ENCODE measurements around the gene METTL27.

METTL27 gene

GRCh38 chr7:73812996-73813395 lies 29.3 kb downstream of the METTL27 start:
- Histone ChIP-seq H3K36me3 (ENCODE audit: insufficient read depth, low read length) (no peaks in the 10 kb centered on the region), H3F3A (ENCODE audit: low read depth) (no peaks in the 10 kb centered on the region), H3K9ac (ENCODE audit: low read depth, low read length, poor library complexity, severe bottlenecking) (no peak overlapping the region), H3K27me3 (ENCODE audit: insufficient read depth, low read length, poor library complexity, severe bottlenecking) (no peaks in the 10 kb centered on the region), H3K4me1 (ENCODE audit: insufficient read depth, low read length, poor library complexity, severe bottlenecking) (no peaks in the 10 kb centered on the region), H4K20me1 (ENCODE audit: insufficient read depth, low read length, poor library complexity, severe bottlenecking) (no peaks in the 10 kb centered on the region), H3K9me2 (replicated peaks; ENCODE audit: low read depth, low read length) (no peaks in the 10 kb centered on the region), H3K4me3 (ENCODE audit: low read length, poor library complexity, severe bottlenecking) (no peak overlapping the region), H3K9me3 (ENCODE audit: insufficient read depth, low read depth, low read length) (no peaks in the 10 kb centered on the region), H2AFZ (ENCODE audit: low read length) (no peak overlapping the region), H3K79me2 (ENCODE audit: insufficient read depth, low read length) (no peaks in the 10 kb centered on the region), H3K4me2 (ENCODE audit: low read depth, low read length, poor library complexity, severe bottlenecking) (no peak overlapping the region)
- TF ChIP-seq EZH2phosphoT487 (IDR thresholded peaks at IDR 0.05; ENCODE audit: borderline replicate concordance) (no peak), CTCF (conservative IDR thresholded peaks at IDR 0.05; ENCODE audit: low read length) (no peak)

- no peaks in the 10 kb centered on the region for H3K79me2 ChIP-seq (ENCODE audit: insufficient read depth, low read length)
- no peak overlapping the region for H2AFZ ChIP-seq (ENCODE audit: low read length)
- no peak overlapping the region for H3K4me2 ChIP-seq (ENCODE audit: low read depth, low read length, poor library complexity, severe bottlenecking)
- H3K9me2 ChIP-seq (replicated peaks; ENCODE audit: low read depth, low read length), result no peaks in the 10 kb centered on the region
- no peaks in the 10 kb centered on the region for H3F3A ChIP-seq (ENCODE audit: low read depth)
- H3K9ac ChIP-seq (ENCODE audit: low read depth, low read length, poor library complexity, severe bottlenecking), result no peak overlapping the region
- no peaks in the 10 kb centered on the region for H4K20me1 ChIP-seq (ENCODE audit: insufficient read depth, low read length, poor library complexity, severe bottlenecking)
- no peaks in the 10 kb centered on the region for H3K36me3 ChIP-seq (ENCODE audit: insufficient read depth, low read length)
- H3K4me1 ChIP-seq (ENCODE audit: insufficient read depth, low read length, poor library complexity, severe bottlenecking), result no peaks in the 10 kb centered on the region
- H3K27me3 ChIP-seq (ENCODE audit: insufficient read depth, low read length, poor library complexity, severe bottlenecking), result no peaks in the 10 kb centered on the region
- no peak overlapping the region for H3K4me3 ChIP-seq (ENCODE audit: low read length, poor library complexity, severe bottlenecking)
- TF ChIP-seq EZH2phosphoT487 (IDR thresholded peaks at IDR 0.05; ENCODE audit: borderline replicate concordance) (no peak), CTCF (conservative IDR thresholded peaks at IDR 0.05; ENCODE audit: low read length) (peak; percentile 78)
- H3K9me3 ChIP-seq (ENCODE audit: insufficient read depth, low read depth, low read length), result no peaks in the 10 kb centered on the region
These were observed 30.6 kb downstream of the METTL27 start for GRCh38 chr7:73811760-73812168.

- Histone ChIP-seq H4K20me1 (ENCODE audit: insufficient read depth, low read length, poor library complexity, severe bottlenecking) (no peaks in the 10 kb centered on the region), H3K9me2 (replicated peaks; ENCODE audit: low read depth, low read length) (no peaks in the 10 kb centered on the region), H3K4me2 (ENCODE audit: low read depth, low read length, poor library complexity, severe bottlenecking) (no peak overlapping the region), H2AFZ (ENCODE audit: low read length) (no peak overlapping the region), H3K9me3 (ENCODE audit: insufficient read depth, low read depth, low read length) (no peaks in the 10 kb centered on the region), H3K9ac (ENCODE audit: low read depth, low read length, poor library complexity, severe bottlenecking) (no peak overlapping the region), H3K27me3 (ENCODE audit: insufficient read depth, low read length, poor library complexity, severe bottlenecking) (no peaks in the 10 kb centered on the region), H3K36me3 (ENCODE audit: insufficient read depth, low read length) (no peaks in the 10 kb centered on the region), H3K79me2 (ENCODE audit: insufficient read depth, low read length) (no peaks in the 10 kb centered on the region), H3F3A (ENCODE audit: low read depth) (no peaks in the 10 kb centered on the region), H3K4me3 (ENCODE audit: low read length, poor library complexity, severe bottlenecking) (no peak overlapping the region), H3K4me1 (ENCODE audit: insufficient read depth, low read length, poor library complexity, severe bottlenecking) (no peaks in the 10 kb centered on the region)
- TF ChIP-seq CTCF (conservative IDR thresholded peaks at IDR 0.05; ENCODE audit: low read length) (no peak), EZH2phosphoT487 (IDR thresholded peaks at IDR 0.05; ENCODE audit: borderline replicate concordance) (no peak)
These were observed 31.3 kb downstream of the METTL27 start for GRCh38 chr7:73810998-73811360.

All from Loucy (cell line).